Lung (tissue), 12 donors: Measurements from ENCODE around the gene ETV7. TPM values are rescaled to one million over a fixed set of nuclear protein-coding genes. Genes with fewer than 3 reads are reported as not detected.

Experiments used
- ATAC-seq: fragments of 200-7000 bp; cut with Tn5 transposase; one replicate; pipeline ENCODE4 v1.9.1; 2020; ENCODE audit warnings: moderate number of reproducible peaks; ENCODE audit not compliant: insufficient read depth, low FRiP score
- DNase-seq, 3 donors: peaks; one replicate each; pipeline ENCODE4 v3.0.0-alpha.2; 2013 to 2017
- H3K27ac ChIP-seq, 2 donors: one replicate each; pipeline ENCODE4 v1.5.1; 2013; ENCODE audit warnings: mild to moderate bottlenecking in 2 of 2, moderate library complexity in 2 of 2, control low read depth in 1 of 2, inconsistent platforms in 1 of 2, low read depth in 1 of 2, low read length in 1 of 2
- H3K27me3 ChIP-seq, 3 donors: one replicate each; pipeline ENCODE4 v1.5.1; 2013; ENCODE audit warnings: low read length in 2 of 3; ENCODE audit not compliant: control insufficient read depth in 3 of 3, insufficient read depth in 3 of 3
- H3K36me3 ChIP-seq, 4 donors: one replicate each; pipeline ENCODE4 v1.5.1; 2013; ENCODE audit warnings: low read length in 4 of 4, mild to moderate bottlenecking in 1 of 4, moderate library complexity in 1 of 4; ENCODE audit not compliant: control insufficient read depth in 4 of 4, insufficient read depth in 4 of 4
- H3K4me1 ChIP-seq, 5 donors: one replicate each; pipeline ENCODE4 v1.5.1; 2013; ENCODE audit warnings: low read length in 5 of 5, mild to moderate bottlenecking in 2 of 5, moderate library complexity in 1 of 5; ENCODE audit not compliant: control insufficient read depth in 5 of 5, insufficient read depth in 5 of 5
- H3K4me3 ChIP-seq: one replicate; pipeline ENCODE4 v1.5.1; 2013; ENCODE audit warnings: mild to moderate bottlenecking, control low read depth, moderate library complexity
- H3K9ac ChIP-seq, 2 donors: one replicate each; pipeline ENCODE4 v1.5.1; 2013; ENCODE audit warnings: low read length in 2 of 2, control low read depth in 1 of 2; ENCODE audit not compliant: insufficient read depth in 1 of 2
- H3K9me3 ChIP-seq, 4 donors: one replicate each; pipeline ENCODE4 v1.5.1; 2013; ENCODE audit warnings: low read length in 3 of 4, mild to moderate bottlenecking in 1 of 4, moderate library complexity in 1 of 4; ENCODE audit not compliant: control insufficient read depth in 4 of 4, insufficient read depth in 3 of 4
- CTCF ChIP-seq: IDR thresholded peaks from 2 replicates; pipeline ENCODE4 v1.5.1; 2012; ENCODE audit warnings: mild to moderate bottlenecking; ENCODE audit errors: control extremely low read depth, extremely low read depth
- WGBS, 2 donors: extraction: QIAGEN DNeasy Blood & Tissue Kit; methylation state at CpG; one replicate each; pipeline ENCODE4 v1.1.7; 2013; 5-methylcytosine and 5-hydroxymethylcytosine counted together
- polyA plus RNA-seq, 2 donors: library from polyadenylated mRNA; stranded (reverse); fragments of 200-250 nt; gene quantifications; one replicate each; pipeline ENCODE4 v1.2.1, GENCODE V29; 2013
- total RNA-seq, 2 donors: library from RNA; depleted of rRNA in 1 of 2; stranded (reverse); fragments of >200 nt in 1 of 2; gene quantifications; one replicate each; pipeline ENCODE4 v1.2.1, GENCODE V29; 2014 to 2021
- donor health status: control.
- donor health status: control.
- donor health status: Bipolar disorder and iron deficiency.
- donor health status: healthy.
- donor health status: DM: yes; HTN: yes; CAD: no.

ETV7 gene
- total and polyA plus RNA-seq, 4 donors = 1.4 to 6.6 (median 3.6) TPM

DNA sequence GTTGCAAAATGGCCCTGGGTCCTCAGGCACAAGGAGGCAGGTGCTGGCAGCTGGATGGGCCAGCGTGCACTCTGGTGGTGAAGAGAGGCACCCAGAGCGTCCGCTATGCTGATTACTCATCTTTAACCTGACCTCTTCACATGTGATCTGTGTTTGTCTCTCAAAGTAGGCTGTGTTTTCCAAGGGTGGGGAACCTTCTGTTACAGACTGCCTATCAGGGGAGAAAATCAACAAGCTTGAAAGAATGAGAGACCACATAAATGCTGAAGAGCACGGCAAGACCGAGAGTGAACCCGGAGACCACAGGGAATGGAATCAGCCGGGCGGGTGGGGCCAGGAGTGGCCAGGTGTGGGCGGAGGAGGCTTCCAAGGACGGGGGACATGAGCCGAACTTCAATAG lies 67.0 kb downstream of the ETV7 start:
- Histone ChIP-seq H3K36me3 (no peaks in the 10 kb centered on the region), H3K9me3 (no peaks in the 10 kb centered on the region), H3K4me3 (no peak overlapping the region), H3K4me1 (peaks cover 0 to 7% (median 0%) of the 10 kb centered on the region in 5 donors), H3K27me3 (no peaks in the 10 kb centered on the region), H3K27ac (no peak overlapping the region), H3K9ac (no peak overlapping the region)
- ATAC-seq = no peak
- WGBS, 2 donors = 80 to 85% methylated on average over 11 of the region's 11 CpGs
- no peak for DNase-seq
- no peak for TF ChIP-seq CTCF

DNA sequence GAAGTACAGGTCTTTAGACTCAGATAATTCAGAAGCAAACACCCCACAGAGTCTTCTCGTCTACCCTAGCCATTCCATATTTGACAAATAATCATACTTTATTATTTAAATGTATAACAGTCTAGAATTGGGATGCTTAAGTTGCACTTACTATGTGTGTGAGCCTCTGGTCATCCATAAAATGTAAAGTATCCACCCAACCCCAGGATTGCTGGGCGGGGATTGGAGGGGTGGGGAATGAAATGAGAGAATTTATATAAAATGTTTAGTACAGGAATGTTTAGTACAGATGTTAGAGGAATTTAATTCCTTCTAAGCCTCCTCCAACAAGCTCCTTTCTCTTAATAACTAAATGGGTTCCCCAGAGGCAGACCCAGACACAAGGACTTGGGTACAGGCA lies 67.6 kb downstream of the ETV7 start:
- ATAC-seq (no peak), DNase-seq (no peak)
- H3K27ac ChIP-seq = no peak overlapping the region
- 89 to 91% methylated on average over 2 of the region's 2 CpGs for WGBS, 2 donors
- H3K27me3 ChIP-seq = no peaks in the 10 kb centered on the region
- H3K9ac ChIP-seq = no peak overlapping the region
- peaks cover 0 to under 1% (median 0%) of the 10 kb centered on the region in 5 donors for H3K4me1 ChIP-seq
- H3K9me3 ChIP-seq = no peaks in the 10 kb centered on the region
- no peak for TF ChIP-seq CTCF
- H3K4me3 ChIP-seq = no peak overlapping the region
- H3K36me3 ChIP-seq = no peaks in the 10 kb centered on the region

DNA sequence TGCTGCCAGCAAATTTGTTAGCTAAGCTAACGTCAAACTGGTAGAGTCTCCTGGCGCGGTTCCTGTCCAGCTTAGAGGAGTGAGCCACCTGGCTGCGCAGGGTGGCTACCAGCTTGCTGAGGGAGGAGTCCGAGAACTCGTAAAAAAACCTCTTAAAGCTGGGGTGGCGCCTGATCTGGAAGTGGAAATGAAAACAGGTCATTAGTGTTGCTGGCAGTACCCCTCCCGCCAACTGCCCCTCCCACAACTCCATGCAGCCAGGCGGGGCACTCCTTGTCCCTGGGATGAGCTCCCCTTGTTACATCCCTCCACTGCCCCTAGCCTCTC lies 68.1 kb downstream of the ETV7 start:
- Histone ChIP-seq H3K4me3 (no peak overlapping the region), H3K4me1 (no peaks in the 10 kb centered on the region), H3K9me3 (no peaks in the 10 kb centered on the region), H3K27me3 (no peaks in the 10 kb centered on the region), H3K27ac (no peak overlapping the region), H3K36me3 (no peaks in the 10 kb centered on the region), H3K9ac (no peak overlapping the region)
- no peak for ATAC-seq
- WGBS, 2 donors = 83 to 90% methylated on average over 9 of the region's 9 CpGs
- no peak for TF ChIP-seq CTCF
- DNase-seq = no peak

GRCh38 chr6:36318690-36319435 lies 68.6 kb downstream of the ETV7 start:
- DNase-seq (no peak), ATAC-seq (no peak)
- no peaks in the 10 kb centered on the region for H3K36me3 ChIP-seq
- H3K4me3 ChIP-seq = no peak overlapping the region
- no peak for TF ChIP-seq CTCF
- H3K9ac ChIP-seq = no peak overlapping the region
- no peak overlapping the region for H3K27ac ChIP-seq
- no peaks in the 10 kb centered on the region for H3K4me1 ChIP-seq
- H3K27me3 ChIP-seq = no peaks in the 10 kb centered on the region
- WGBS, 2 donors = 85 to 90% methylated on average over 6 of the region's 6 CpGs
- H3K9me3 ChIP-seq = no peaks in the 10 kb centered on the region
